ENCODE results near the gene ASIC4.

The ASIC4 gene

GRCh38 chr2:219517954-219518778 lies 3.9 kb downstream of the ASIC4 start:
- no peaks in the 10 kb centered on the region for H3K36me3 ChIP-seq (ENCODE audit: insufficient read depth, low read length)
- peaks cover 72% of the 10 kb centered on the region for H3K27me3 ChIP-seq (ENCODE audit: insufficient read depth, low read length)
- H3K4me1 ChIP-seq (ENCODE audit: insufficient read depth, low read length), result peaks cover 37% of the 10 kb centered on the region
- H3K9me3 ChIP-seq (ENCODE audit: low read length), result no peaks in the 10 kb centered on the region
- no peak overlapping the region for H2AFZ ChIP-seq (ENCODE audit: low read depth, low read length)
- no peak overlapping the region for H3K4me3 ChIP-seq (ENCODE audit: low read length)

DNA sequence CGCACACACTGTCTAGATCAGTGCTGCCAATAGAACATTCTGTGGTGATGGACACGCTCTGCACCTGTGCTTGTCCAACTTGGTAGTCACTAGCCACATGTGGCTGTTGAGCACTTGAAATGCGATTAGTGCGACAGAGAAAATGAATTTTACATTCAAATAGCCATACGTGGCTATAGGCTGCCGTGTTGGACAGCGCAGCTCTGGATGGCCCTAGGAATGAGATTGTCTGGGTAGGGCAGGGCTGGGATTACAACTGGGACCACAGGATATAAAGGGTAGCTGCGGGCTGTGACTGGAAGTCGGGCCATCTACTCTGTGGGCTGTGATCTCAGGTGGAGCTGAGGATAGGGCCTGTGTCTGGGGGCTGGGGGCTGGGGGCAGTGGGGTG lies 5.2 kb downstream of the ASIC4 start:
- no peak overlapping the region for H2AFZ ChIP-seq (ENCODE audit: low read depth, low read length)
- no peak overlapping the region for H3K4me3 ChIP-seq (ENCODE audit: low read length)
- no peaks in the 10 kb centered on the region for H3K36me3 ChIP-seq (ENCODE audit: insufficient read depth, low read length)
- peaks cover 70% of the 10 kb centered on the region for H3K27me3 ChIP-seq (ENCODE audit: insufficient read depth, low read length)
- H3K9me3 ChIP-seq (ENCODE audit: low read length), result no peaks in the 10 kb centered on the region
- peaks cover 26% of the 10 kb centered on the region for H3K4me1 ChIP-seq (ENCODE audit: insufficient read depth, low read length)

DNA sequence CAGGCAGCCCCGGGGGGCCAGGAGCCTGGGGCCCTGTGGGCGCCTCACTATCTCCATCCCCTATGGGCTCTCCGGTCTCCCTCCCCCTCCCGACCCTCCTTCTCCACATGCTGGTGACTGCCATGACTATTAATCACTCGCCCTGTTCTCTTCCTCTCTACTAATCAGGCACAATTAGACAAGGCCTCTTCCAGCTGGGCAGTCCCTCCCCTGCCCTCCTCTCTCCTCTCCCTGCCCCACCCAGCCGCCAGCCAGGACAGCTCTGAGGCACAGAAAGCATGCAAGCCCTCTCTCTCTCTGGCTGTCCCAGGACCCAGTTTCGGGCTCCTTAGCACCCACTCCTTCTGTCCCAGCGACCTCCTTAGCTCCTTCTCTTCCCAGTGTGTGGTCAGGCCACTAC lies 5.8 kb downstream of the ASIC4 start:
- peaks cover 24% of the 10 kb centered on the region for H3K4me1 ChIP-seq (ENCODE audit: insufficient read depth, low read length)
- H2AFZ ChIP-seq (ENCODE audit: low read depth, low read length), result no peak overlapping the region

DNA sequence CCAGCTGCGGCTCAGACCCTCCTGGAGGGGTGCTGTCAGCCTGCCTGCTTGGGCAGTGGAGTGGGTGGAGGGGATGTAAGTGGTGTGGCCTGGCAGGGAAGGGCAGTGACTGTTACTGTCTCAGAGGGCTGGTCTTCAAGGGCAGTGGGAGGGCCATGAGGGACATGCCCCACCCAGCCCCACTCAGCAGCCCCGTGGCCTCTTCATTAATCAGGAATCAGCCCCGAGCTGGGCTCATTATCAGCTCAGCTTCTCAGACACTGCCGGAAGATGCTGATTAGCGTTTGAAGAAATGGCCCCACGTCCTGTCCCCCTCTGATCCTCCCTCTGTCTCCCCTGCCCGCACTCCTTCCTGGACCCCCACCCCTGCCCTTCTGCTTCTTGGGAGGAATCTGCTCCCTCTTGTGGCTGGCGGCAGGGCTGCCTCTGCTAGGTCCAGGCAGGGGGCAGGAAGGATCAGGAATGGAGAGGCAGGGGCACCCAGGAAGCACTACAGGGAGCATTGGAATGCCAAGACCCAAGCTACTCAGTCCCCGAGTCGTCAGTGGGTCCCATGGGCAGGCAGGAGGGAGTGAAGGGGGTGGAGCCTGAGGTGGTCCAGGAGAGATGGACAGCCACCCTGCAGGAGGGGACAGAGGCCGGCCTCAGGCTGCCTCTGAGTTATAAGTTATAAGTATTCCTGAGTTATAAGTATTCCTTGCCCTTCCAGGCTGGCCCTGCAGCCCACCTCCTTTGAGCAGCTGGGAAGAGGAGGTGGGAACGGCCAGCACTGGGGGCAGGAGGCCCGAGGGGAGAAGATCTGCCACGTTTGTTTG lies 7.0 kb downstream of the ASIC4 start:
- no peaks in the 10 kb centered on the region for H3K36me3 ChIP-seq (ENCODE audit: insufficient read depth, low read length)
- H3K9me3 ChIP-seq (ENCODE audit: low read length), result no peaks in the 10 kb centered on the region
- H3K27me3 ChIP-seq (ENCODE audit: insufficient read depth, low read length), result peaks cover 52% of the 10 kb centered on the region
- H3K4me3 ChIP-seq (ENCODE audit: low read length), result no peak overlapping the region
- peaks cover 35% of the 10 kb centered on the region for H3K4me1 ChIP-seq (ENCODE audit: insufficient read depth, low read length)
- no peak overlapping the region for H2AFZ ChIP-seq (ENCODE audit: low read depth, low read length)

More for the DNA sequence above, 5.8 kb downstream of the ASIC4 start:
- no peaks in the 10 kb centered on the region for H3K36me3 ChIP-seq (ENCODE audit: insufficient read depth, low read length)
- peaks cover 64% of the 10 kb centered on the region for H3K27me3 ChIP-seq (ENCODE audit: insufficient read depth, low read length)
- H3K9me3 ChIP-seq (ENCODE audit: low read length), result no peaks in the 10 kb centered on the region
- H3K4me3 ChIP-seq (ENCODE audit: low read length), result no peak overlapping the region

- Histone ChIP-seq H3K36me3 (ENCODE audit: insufficient read depth, low read length) (no peaks in the 10 kb centered on the region), H3K4me3 (ENCODE audit: low read length) (no peak overlapping the region), H3K27me3 (ENCODE audit: insufficient read depth, low read length) (peaks cover 41% of the 10 kb centered on the region), H3K9me3 (ENCODE audit: low read length) (no peaks in the 10 kb centered on the region), H2AFZ (ENCODE audit: low read depth, low read length) (no peak overlapping the region), H3K4me1 (ENCODE audit: insufficient read depth, low read length) (peaks cover 46% of the 10 kb centered on the region)
These were observed 8.1 kb downstream of the ASIC4 start for GRCh38 chr2:219522111-219523030.

- H3K4me1 ChIP-seq (ENCODE audit: insufficient read depth, low read length), result peaks cover 47% of the 10 kb centered on the region
These were observed 8.9 kb downstream of the ASIC4 start for GRCh38 chr2:219523031-219523671.

DNA sequence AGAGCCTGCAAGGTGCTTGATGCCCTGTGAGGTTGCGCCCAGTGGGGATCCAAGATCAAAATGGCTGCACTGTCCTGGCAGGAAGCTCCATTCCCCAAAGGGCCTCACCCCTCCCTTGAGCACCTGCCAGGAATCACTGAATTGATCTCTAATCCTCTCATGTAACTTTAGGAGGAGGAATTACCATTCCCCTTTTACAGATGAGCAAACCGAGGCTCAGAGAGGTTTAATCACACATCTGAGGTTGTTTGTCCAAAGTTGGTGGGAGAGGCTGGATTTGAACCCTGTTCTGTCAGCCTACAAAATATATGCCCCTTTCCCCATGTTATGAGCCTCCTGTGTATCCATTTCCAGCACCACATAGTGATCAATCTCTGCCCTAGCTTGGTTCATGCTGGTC lies 10.5 kb downstream of the ASIC4 start:
- no peaks in the 10 kb centered on the region for H3K36me3 ChIP-seq (ENCODE audit: insufficient read depth, low read length)
- peaks cover 38% of the 10 kb centered on the region for H3K27me3 ChIP-seq (ENCODE audit: insufficient read depth, low read length)
- no peak overlapping the region for H3K4me3 ChIP-seq (ENCODE audit: low read length)
- H3K4me1 ChIP-seq (ENCODE audit: insufficient read depth, low read length), result peaks cover 51% of the 10 kb centered on the region
- H3K9me3 ChIP-seq (ENCODE audit: low read length), result no peaks in the 10 kb centered on the region
- no peak overlapping the region for H2AFZ ChIP-seq (ENCODE audit: low read depth, low read length)

More at GRCh38 chr2:219523031-219523671, 8.9 kb downstream of the ASIC4 start:
- Histone ChIP-seq H3K36me3 (ENCODE audit: insufficient read depth, low read length) (no peaks in the 10 kb centered on the region), H2AFZ (ENCODE audit: low read depth, low read length) (no peak overlapping the region), H3K27me3 (ENCODE audit: insufficient read depth, low read length) (peaks cover 37% of the 10 kb centered on the region), H3K9me3 (ENCODE audit: low read length) (no peaks in the 10 kb centered on the region), H3K4me3 (ENCODE audit: low read length) (no peak overlapping the region)

- H3K36me3 ChIP-seq (ENCODE audit: insufficient read depth, low read length), result no peaks in the 10 kb centered on the region
- peaks cover 50% of the 10 kb centered on the region for H3K4me1 ChIP-seq (ENCODE audit: insufficient read depth, low read length)
- H3K4me3 ChIP-seq (ENCODE audit: low read length), result no peak overlapping the region
- no peaks in the 10 kb centered on the region for H3K9me3 ChIP-seq (ENCODE audit: low read length)
- peaks cover 31% of the 10 kb centered on the region for H3K27me3 ChIP-seq (ENCODE audit: insufficient read depth, low read length)
- H2AFZ ChIP-seq (ENCODE audit: low read depth, low read length), result no peak overlapping the region
These were observed 11.4 kb downstream of the ASIC4 start for GRCh38 chr2:219525533-219526232.

GRCh38 chr2:219526320-219527075 lies 12.2 kb downstream of the ASIC4 start:
- H3K4me3 ChIP-seq (ENCODE audit: low read length), result no peak overlapping the region
- H3K36me3 ChIP-seq (ENCODE audit: insufficient read depth, low read length), result no peaks in the 10 kb centered on the region
- peaks cover 31% of the 10 kb centered on the region for H3K27me3 ChIP-seq (ENCODE audit: insufficient read depth, low read length)
- no peaks in the 10 kb centered on the region for H3K9me3 ChIP-seq (ENCODE audit: low read length)
- H3K4me1 ChIP-seq (ENCODE audit: insufficient read depth, low read length), result peaks cover 44% of the 10 kb centered on the region
- no peak overlapping the region for H2AFZ ChIP-seq (ENCODE audit: low read depth, low read length)

DNA sequence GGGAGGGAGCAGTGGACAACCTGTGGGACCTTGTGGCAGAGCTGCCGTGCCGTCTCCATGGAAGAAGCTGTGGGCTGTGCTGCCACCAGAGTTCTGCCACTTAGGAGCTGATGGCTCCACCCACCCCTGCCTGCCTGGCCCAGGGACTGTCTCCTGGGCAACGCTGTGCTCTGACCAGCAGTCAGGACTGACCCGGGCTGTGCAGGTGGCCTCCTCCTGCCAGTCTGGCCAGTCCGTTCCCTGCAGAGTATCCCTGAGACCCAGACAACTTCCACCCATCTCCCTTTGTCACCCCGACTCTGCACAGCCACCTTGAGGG lies 12.8 kb downstream of the ASIC4 start:
- Histone ChIP-seq H3K27me3 (ENCODE audit: insufficient read depth, low read length) (peaks cover 30% of the 10 kb centered on the region), H3K9me3 (ENCODE audit: low read length) (no peaks in the 10 kb centered on the region), H3K36me3 (ENCODE audit: insufficient read depth, low read length) (no peaks in the 10 kb centered on the region), H3K4me1 (ENCODE audit: insufficient read depth, low read length) (peaks cover 38% of the 10 kb centered on the region), H3K4me3 (ENCODE audit: low read length) (no peak overlapping the region), H2AFZ (ENCODE audit: low read depth, low read length) (no peak overlapping the region)

GRCh38 chr2:219527472-219527871 lies 13.2 kb downstream of the ASIC4 start:
- no peaks in the 10 kb centered on the region for H3K36me3 ChIP-seq (ENCODE audit: insufficient read depth, low read length)
- H3K27me3 ChIP-seq (ENCODE audit: insufficient read depth, low read length), result peaks cover 34% of the 10 kb centered on the region
- no peak overlapping the region for H2AFZ ChIP-seq (ENCODE audit: low read depth, low read length)
- H3K4me3 ChIP-seq (ENCODE audit: low read length), result no peak overlapping the region
- H3K4me1 ChIP-seq (ENCODE audit: insufficient read depth, low read length), result peaks cover 36% of the 10 kb centered on the region
- no peaks in the 10 kb centered on the region for H3K9me3 ChIP-seq (ENCODE audit: low read length)

All from neuron (in vitro differentiated cells).